Measurements from ENCODE around the gene AK9. TPM values are rescaled to one million over a fixed set of nuclear protein-coding genes. Genes with fewer than 3 reads are reported as not detected.

Gene AK9
- total and polyA plus RNA-seq, 9 of the 15 experiments (the other 6 are each of a cell fraction or from before 2014, with no cell fraction given): 0.59 to 1.9 (median 1.2) TPM

GRCh38 chr6:109456111-109456583 is 234.9 kb downstream of the AK9 start (continued):
- peak; percentile 52; the same call in 1 of the 2 replicates for TF ChIP-seq MTA3 (IDR thresholded peaks at IDR 0.05; ENCODE audit: borderline replicate concordance)
- 0 out of 2 replicates have a peak, but pooled peaks have one; percentile 6 for TF ChIP-seq CREB1 (IDR thresholded peaks at IDR 0.05)
- TF ChIP-seq CREB1 (CRISPR knock-in tag; IDR thresholded peaks at IDR 0.05): 0 out of 2 replicates have a peak, but pooled peaks have one; percentile 1
- no peak for TF ChIP-seq MLX (CRISPR knock-in tag; conservative IDR thresholded peaks at IDR 0.05)
- no peak for TF ChIP-seq ZNF133 (CRISPR knock-in tag; IDR thresholded peaks at IDR 0.05)
- peak in 1 of 2 experiments; percentile 9; a peak in 2 of 4 replicates for TF ChIP-seq MAZ (CRISPR knock-in tag; conservative IDR thresholded peaks at IDR 0.05 in 1 of 2, IDR thresholded peaks at IDR 0.05 in 1 of 2)
- no peak for TF ChIP-seq E2F8 (IDR thresholded peaks at IDR 0.05; ENCODE audit: low read depth, partially characterized antibody)
- TF ChIP-seq GTF2A2 (tag; IDR thresholded peaks at IDR 0.05): no peak
- peak; percentile 92 for TF ChIP-seq ZFX (CRISPR knock-in tag; IDR thresholded peaks at IDR 0.05)
- 0 out of 2 replicates have a peak, but pooled peaks have one; percentile 61 for TF ChIP-seq RB1 (IDR thresholded peaks at IDR 0.05; ENCODE audit: low read depth)
- TF ChIP-seq TRIM28 (IDR thresholded peaks at IDR 0.05): no peak
- no peak for TF ChIP-seq CHD7 (IDR thresholded peaks at IDR 0.05; ENCODE audit: low read depth, low read length)
- TF ChIP-seq KLF10 (CRISPR knock-in tag; IDR thresholded peaks at IDR 0.05): no peak
- TF ChIP-seq STAT5A (IDR thresholded peaks at IDR 0.05; ENCODE audit: borderline replicate concordance, low read length): no peak

All from K562 (cell line).